MM.1S (cell line): Measurements from ENCODE around the gene SULF2.

Experiments used
- EZH2 ChIP-seq: fragments of 300-600 bp; sonication (generic); optimal IDR thresholded peaks from 2 replicates; pipeline ENCODE3; 2017; ENCODE audit warnings: low read depth, mild to moderate bottlenecking, antibody characterized with exemption, low read length, mixed read lengths
- EZH2phosphoT487 ChIP-seq: fragments of 300-600 bp; sonication (generic); IDR thresholded peaks from 2 replicates; pipeline ENCODE4 v1.6.1; 2018; ENCODE audit warnings: antibody characterized with exemption, low read length
- TF ChIP-seq, protein P1 (sequence below): fragments of 300-600 bp; sonication (generic); IDR thresholded peaks from 2 replicates; pipeline ENCODE4 v1.5.1; 2016; ENCODE audit warnings: antibody characterized with exemption, low read length, mixed read lengths

DNA sequence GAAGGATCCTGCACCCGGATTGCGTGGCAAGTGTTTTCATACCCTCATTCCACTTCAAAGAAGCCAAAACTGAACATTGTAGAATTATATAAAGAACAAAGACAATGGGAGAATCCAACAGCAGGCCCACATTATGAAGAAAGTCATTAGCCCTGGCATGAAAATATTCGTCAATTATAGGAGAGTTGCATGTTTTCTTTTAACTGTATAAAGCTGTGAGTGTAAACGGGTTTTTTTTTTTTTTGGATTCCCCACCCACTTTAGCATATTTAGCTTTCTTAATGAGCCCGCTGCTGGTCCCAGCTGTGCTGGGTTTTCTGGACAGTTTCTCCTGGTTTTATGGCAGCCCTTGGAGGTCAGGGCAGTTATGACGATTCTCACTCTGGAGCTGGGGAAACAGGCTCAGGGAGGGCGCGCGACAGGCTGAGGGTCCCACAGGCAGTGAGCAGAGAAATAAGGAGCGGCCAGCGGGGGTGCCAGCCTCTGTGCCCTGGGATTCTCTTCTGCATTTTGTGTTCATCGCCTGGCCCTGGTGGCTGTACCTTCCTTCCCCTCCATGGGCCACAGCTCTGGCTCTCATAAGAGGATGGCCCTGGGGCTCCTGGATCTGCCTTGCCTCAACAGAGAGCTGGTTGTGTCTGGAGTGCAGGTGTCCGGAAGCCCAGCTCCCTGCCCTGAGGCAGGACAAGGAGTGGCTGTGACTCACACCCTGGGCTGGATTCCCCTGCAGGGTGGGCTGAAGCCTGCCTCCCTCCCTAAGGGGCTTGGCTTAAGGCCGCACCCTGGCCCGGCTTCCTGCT lies 24.1 kb upstream of the SULF2 start:
- TF ChIP-seq, protein P1, sequence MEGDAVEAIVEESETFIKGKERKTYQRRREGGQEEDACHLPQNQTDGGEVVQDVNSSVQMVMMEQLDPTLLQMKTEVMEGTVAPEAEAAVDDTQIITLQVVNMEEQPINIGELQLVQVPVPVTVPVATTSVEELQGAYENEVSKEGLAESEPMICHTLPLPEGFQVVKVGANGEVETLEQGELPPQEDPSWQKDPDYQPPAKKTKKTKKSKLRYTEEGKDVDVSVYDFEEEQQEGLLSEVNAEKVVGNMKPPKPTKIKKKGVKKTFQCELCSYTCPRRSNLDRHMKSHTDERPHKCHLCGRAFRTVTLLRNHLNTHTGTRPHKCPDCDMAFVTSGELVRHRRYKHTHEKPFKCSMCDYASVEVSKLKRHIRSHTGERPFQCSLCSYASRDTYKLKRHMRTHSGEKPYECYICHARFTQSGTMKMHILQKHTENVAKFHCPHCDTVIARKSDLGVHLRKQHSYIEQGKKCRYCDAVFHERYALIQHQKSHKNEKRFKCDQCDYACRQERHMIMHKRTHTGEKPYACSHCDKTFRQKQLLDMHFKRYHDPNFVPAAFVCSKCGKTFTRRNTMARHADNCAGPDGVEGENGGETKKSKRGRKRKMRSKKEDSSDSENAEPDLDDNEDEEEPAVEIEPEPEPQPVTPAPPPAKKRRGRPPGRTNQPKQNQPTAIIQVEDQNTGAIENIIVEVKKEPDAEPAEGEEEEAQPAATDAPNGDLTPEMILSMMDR: no peak
- TF ChIP-seq EZH2 (no peak), EZH2phosphoT487 (no peak)
